HS-27A (cell line): ENCODE results near the gene STX3.
"Not testable (repeated sequence)": the region's sequence is repeated elsewhere in the genome, so short reads cannot be mapped to it uniquely, and the experiment has no call there.

Experiments
- DNase-seq: peaks from one replicate; pipeline ENCODE4 v3.0.0-alpha.2; 2012; ENCODE audit warnings: low read depth, missing footprints

Gene STX3

GRCh38 chr11:59758401-59759037, 3.3 kb downstream of the STX3 start:
- DNase-seq = no peak

GRCh38 chr11:59759900-59760299, 4.7 kb downstream of the STX3 start:
- no peak for DNase-seq

GRCh38 chr11:59760771-59761170, 5.6 kb downstream of the STX3 start:
- DNase-seq = no peak

GRCh38 chr11:59761993-59762392, 6.8 kb downstream of the STX3 start:
- no peak for DNase-seq

GRCh38 chr11:59765068-59765735, 10.0 kb downstream of the STX3 start:
- no peak for DNase-seq

GRCh38 chr11:59766542-59767224, 11.5 kb downstream of the STX3 start:
- DNase-seq = no peak

- DNase-seq = no peak
Observed at GRCh38 chr11:59767225-59767611, 12.0 kb downstream of the STX3 start.

- no peak for DNase-seq
Observed at GRCh38 chr11:59769111-59769510, 13.9 kb downstream of the STX3 start.

GRCh38 chr11:59769828-59770227, 14.7 kb downstream of the STX3 start:
- DNase-seq = no peak

GRCh38 chr11:59770319-59770718, 15.1 kb downstream of the STX3 start:
- DNase-seq = no peak

GRCh38 chr11:59770869-59771268, 15.7 kb downstream of the STX3 start:
- no peak for DNase-seq

GRCh38 chr11:59771605-59772004, 16.4 kb downstream of the STX3 start:
- DNase-seq = no peak

GRCh38 chr11:59773083-59773440, 17.9 kb downstream of the STX3 start:
- no peak for DNase-seq

GRCh38 chr11:59776210-59777066, 21.3 kb downstream of the STX3 start:
- DNase-seq = no peak

- no peak for DNase-seq
Observed at GRCh38 chr11:59777104-59777503, 21.9 kb downstream of the STX3 start.

- no peak for DNase-seq
Observed at GRCh38 chr11:59778122-59778521, 22.9 kb downstream of the STX3 start.

GRCh38 chr11:59779487-59779886, 24.3 kb downstream of the STX3 start:
- DNase-seq = no peak

- DNase-seq = no peak
Observed at GRCh38 chr11:59782080-59782479, 26.9 kb downstream of the STX3 start.

- DNase-seq = no peak
Observed at GRCh38 chr11:59783632-59784090, 28.5 kb downstream of the STX3 start.

- not testable (repeated sequence) for DNase-seq
Observed at GRCh38 chr11:59784441-59784840, 29.3 kb downstream of the STX3 start.

- DNase-seq = no peak
Observed at GRCh38 chr11:59785818-59786217, 30.6 kb downstream of the STX3 start.

GRCh38 chr11:59787255-59787588, 32.0 kb downstream of the STX3 start:
- DNase-seq = no peak

- no peak for DNase-seq
Observed at GRCh38 chr11:59787816-59788215, 32.6 kb downstream of the STX3 start.
